Measurements from ENCODE around the gene NHP2.

Gene NHP2

DNA sequence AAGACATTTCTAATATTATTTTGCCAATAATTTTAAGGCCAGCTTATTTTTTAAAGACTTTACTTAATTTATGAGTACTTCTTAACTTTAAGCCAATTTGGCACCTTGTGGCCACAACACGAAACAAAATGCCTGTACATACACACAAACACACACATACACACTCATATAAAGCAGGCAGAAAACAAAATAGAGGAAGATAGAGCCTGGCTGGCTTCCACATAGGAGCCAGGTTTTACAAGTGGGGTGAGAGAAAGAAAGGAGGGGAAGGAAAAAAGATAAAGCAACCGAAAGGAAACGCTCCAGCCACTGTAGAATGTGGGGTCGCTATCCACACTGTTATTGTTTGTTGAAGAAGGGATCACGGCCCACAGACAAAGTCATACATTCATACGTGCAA lies 23.1 kb upstream of the NHP2 start:
- H2AFZ ChIP-seq (ENCODE audit: low read depth, low read length), result no peak overlapping the region
- no peak overlapping the region for H3K4me3 ChIP-seq (ENCODE audit: low read length)
- no peak overlapping the region for H3K27ac ChIP-seq (ENCODE audit: low read length)
- no peaks in the 10 kb centered on the region for H3K36me3 ChIP-seq (replicated peaks; ENCODE audit: low read depth, low read length)
- TF ChIP-seq EZH2phosphoT487 (IDR thresholded peaks at IDR 0.05; ENCODE audit: low read depth), result no peak
- TF ChIP-seq, protein P1, sequence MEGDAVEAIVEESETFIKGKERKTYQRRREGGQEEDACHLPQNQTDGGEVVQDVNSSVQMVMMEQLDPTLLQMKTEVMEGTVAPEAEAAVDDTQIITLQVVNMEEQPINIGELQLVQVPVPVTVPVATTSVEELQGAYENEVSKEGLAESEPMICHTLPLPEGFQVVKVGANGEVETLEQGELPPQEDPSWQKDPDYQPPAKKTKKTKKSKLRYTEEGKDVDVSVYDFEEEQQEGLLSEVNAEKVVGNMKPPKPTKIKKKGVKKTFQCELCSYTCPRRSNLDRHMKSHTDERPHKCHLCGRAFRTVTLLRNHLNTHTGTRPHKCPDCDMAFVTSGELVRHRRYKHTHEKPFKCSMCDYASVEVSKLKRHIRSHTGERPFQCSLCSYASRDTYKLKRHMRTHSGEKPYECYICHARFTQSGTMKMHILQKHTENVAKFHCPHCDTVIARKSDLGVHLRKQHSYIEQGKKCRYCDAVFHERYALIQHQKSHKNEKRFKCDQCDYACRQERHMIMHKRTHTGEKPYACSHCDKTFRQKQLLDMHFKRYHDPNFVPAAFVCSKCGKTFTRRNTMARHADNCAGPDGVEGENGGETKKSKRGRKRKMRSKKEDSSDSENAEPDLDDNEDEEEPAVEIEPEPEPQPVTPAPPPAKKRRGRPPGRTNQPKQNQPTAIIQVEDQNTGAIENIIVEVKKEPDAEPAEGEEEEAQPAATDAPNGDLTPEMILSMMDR (IDR thresholded peaks at IDR 0.05; ENCODE audit: low read depth, low read length), result no peak
- H3K27me3 ChIP-seq (ENCODE audit: low read depth, low read length), result no peaks in the 10 kb centered on the region
- H3K4me1 ChIP-seq (ENCODE audit: low read length), result no peaks in the 10 kb centered on the region
- H4K20me1 ChIP-seq (ENCODE audit: insufficient read depth, low read length), result no peaks in the 10 kb centered on the region
- no peak overlapping the region for H3K4me2 ChIP-seq (ENCODE audit: low read length)
- no peaks in the 10 kb centered on the region for H3K79me2 ChIP-seq (ENCODE audit: low read length)
- no peaks in the 10 kb centered on the region for H3K9me3 ChIP-seq (ENCODE audit: insufficient read depth, low read length)
- H3K9ac ChIP-seq (ENCODE audit: low read length), result no peak overlapping the region

DNA sequence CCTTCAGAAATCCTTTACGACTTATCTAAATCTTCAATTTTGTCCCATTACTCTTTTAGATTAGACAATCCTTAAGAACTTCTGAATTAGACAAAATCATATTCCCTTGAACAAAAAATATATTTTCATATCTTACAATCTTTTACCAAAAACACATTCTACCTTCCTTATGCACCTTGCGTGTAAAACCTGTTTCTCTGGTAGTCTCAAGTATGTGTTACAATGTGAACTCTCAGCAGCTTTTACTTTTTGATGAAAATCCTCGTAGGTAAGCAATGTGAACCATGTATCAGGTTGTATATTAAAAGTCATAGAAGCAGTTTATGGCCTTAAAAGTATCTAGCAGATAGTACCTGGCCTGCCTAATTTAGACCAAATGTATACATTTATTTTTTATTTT lies 20.8 kb upstream of the NHP2 start:
- Histone ChIP-seq H3K4me2 (ENCODE audit: low read length) (no peak overlapping the region), H4K20me1 (ENCODE audit: insufficient read depth, low read length) (no peaks in the 10 kb centered on the region), H2AFZ (ENCODE audit: low read depth, low read length) (no peak overlapping the region), H3K4me3 (ENCODE audit: low read length) (no peak overlapping the region), H3K9ac (ENCODE audit: low read length) (no peak overlapping the region), H3K9me3 (ENCODE audit: insufficient read depth, low read length) (no peaks in the 10 kb centered on the region), H3K4me1 (ENCODE audit: low read length) (no peaks in the 10 kb centered on the region), H3K27ac (ENCODE audit: low read length) (no peak overlapping the region), H3K36me3 (replicated peaks; ENCODE audit: low read depth, low read length) (no peaks in the 10 kb centered on the region), H3K79me2 (ENCODE audit: low read length) (no peaks in the 10 kb centered on the region), H3K27me3 (ENCODE audit: low read depth, low read length) (no peaks in the 10 kb centered on the region)
- TF ChIP-seq EZH2phosphoT487 (IDR thresholded peaks at IDR 0.05; ENCODE audit: low read depth), result no peak
- TF ChIP-seq, protein P1 (IDR thresholded peaks at IDR 0.05; ENCODE audit: low read depth, low read length), result no peak

DNA sequence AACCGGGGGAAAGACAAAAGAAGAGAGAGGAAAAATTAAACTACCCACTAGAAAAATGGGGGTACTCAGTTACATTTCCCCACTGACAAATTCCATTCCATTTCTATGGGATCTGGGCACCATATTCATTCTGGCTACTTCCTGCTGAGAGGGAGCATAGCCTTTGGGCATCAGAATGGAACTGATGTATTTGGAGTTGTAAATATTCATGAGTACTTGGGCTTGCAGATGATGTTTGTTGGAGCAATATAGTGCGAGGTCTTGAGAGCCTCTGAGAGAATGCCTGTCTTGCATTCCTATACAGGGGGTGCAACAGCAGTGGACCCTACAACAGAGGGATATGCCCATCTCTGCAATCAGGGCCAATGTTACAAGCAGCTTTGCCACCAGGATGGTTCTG lies 16.8 kb upstream of the NHP2 start:
- H3K36me3 ChIP-seq (replicated peaks; ENCODE audit: low read depth, low read length), result no peaks in the 10 kb centered on the region
- no peaks in the 10 kb centered on the region for H3K27me3 ChIP-seq (ENCODE audit: low read depth, low read length)
- H3K4me3 ChIP-seq (ENCODE audit: low read length), result no peak overlapping the region
- no peak overlapping the region for H3K9ac ChIP-seq (ENCODE audit: low read length)
- H4K20me1 ChIP-seq (ENCODE audit: insufficient read depth, low read length), result no peaks in the 10 kb centered on the region
- TF ChIP-seq, protein P1 (IDR thresholded peaks at IDR 0.05; ENCODE audit: low read depth, low read length), result no peak
- TF ChIP-seq EZH2phosphoT487 (IDR thresholded peaks at IDR 0.05; ENCODE audit: low read depth), result no peak
- H3K79me2 ChIP-seq (ENCODE audit: low read length), result no peaks in the 10 kb centered on the region
- no peak overlapping the region for H2AFZ ChIP-seq (ENCODE audit: low read depth, low read length)
- no peak overlapping the region for H3K27ac ChIP-seq (ENCODE audit: low read length)
- no peaks in the 10 kb centered on the region for H3K9me3 ChIP-seq (ENCODE audit: insufficient read depth, low read length)
- H3K4me1 ChIP-seq (ENCODE audit: low read length), result peaks cover 3% of the 10 kb centered on the region; the same call in 1 of the 2 replicates
- H3K4me2 ChIP-seq (ENCODE audit: low read length), result no peak overlapping the region

DNA sequence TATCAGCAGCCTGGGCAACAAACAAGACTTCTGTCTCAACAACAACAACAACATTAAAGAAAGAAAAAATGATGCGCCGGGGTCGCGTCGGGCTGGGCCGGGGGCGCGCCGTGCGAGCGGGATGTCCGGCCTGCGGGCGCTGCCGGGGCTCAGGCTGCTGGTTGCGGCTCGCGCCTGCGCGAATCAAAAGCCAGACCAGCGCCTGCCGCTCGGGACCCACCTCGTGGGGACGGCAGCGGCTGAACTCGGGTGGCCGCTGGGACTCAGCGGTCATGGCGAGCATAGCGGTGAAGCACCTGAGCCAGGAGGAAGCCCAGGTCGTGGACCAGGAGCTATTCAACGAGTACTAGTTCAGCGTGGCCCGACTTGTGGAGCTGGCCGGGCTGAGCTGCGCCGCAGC lies 11.9 kb upstream of the NHP2 start:
- Histone ChIP-seq H3K9me3 (ENCODE audit: insufficient read depth, low read length) (no peaks in the 10 kb centered on the region), H3K4me1 (ENCODE audit: low read length) (peaks cover 13% of the 10 kb centered on the region), H3K36me3 (replicated peaks; ENCODE audit: low read depth, low read length) (no peaks in the 10 kb centered on the region), H3K4me2 (ENCODE audit: low read length) (no peak overlapping the region), H3K27ac (ENCODE audit: low read length) (no peak overlapping the region), H3K9ac (ENCODE audit: low read length) (no peak overlapping the region), H2AFZ (ENCODE audit: low read depth, low read length) (no peak overlapping the region), H3K79me2 (ENCODE audit: low read length) (no peaks in the 10 kb centered on the region), H4K20me1 (ENCODE audit: insufficient read depth, low read length) (no peaks in the 10 kb centered on the region), H3K27me3 (ENCODE audit: low read depth, low read length) (peaks cover 7% of the 10 kb centered on the region; the same call in 1 of the 2 replicates), H3K4me3 (ENCODE audit: low read length) (no peak overlapping the region)
- no peak for TF ChIP-seq EZH2phosphoT487 (IDR thresholded peaks at IDR 0.05; ENCODE audit: low read depth)
- TF ChIP-seq, protein P1 (IDR thresholded peaks at IDR 0.05; ENCODE audit: low read depth, low read length), result no peak
